ENCODE results near the gene SLC25A51. TPM values are rescaled to one million over a fixed set of nuclear protein-coding genes. Genes with fewer than 3 reads are reported as not detected.

SLC25A51 gene
- total RNA-seq, 1 donor from 2014 or later, result 5.9 TPM

GRCh38 chr9:37927601-37928551 is 23.9 kb upstream of the SLC25A51 start:
- Histone ChIP-seq H3K4me3 (no peak overlapping the region), H3K4me1 (peaks cover 0 to 2% of the 10 kb centered on the region in 2 donors), H3K36me3 (no peaks in the 10 kb centered on the region), H3K27ac (no peak overlapping the region), H3K9me3 (no peaks in the 10 kb centered on the region), H3K27me3 (no peaks in the 10 kb centered on the region)
- TF ChIP-seq CTCF (IDR thresholded peaks at IDR 0.05), result no peak
- DNase-seq (ENCODE audit: low spot score in 2 of 2), result no peak
- intact Hi-C loops (cut with DNase I), result no loop called here

GRCh38 chr9:37927132-37927531 is 23.2 kb upstream of the SLC25A51 start:
- DNase-seq (ENCODE audit: low spot score in 2 of 2), result no peak
- Histone ChIP-seq H3K9me3 (no peaks in the 10 kb centered on the region), H3K4me1 (peaks cover 0 to 2% of the 10 kb centered on the region in 2 donors), H3K36me3 (no peaks in the 10 kb centered on the region), H3K4me3 (no peak overlapping the region), H3K27ac (no peak overlapping the region), H3K27me3 (no peaks in the 10 kb centered on the region)
- no peak for TF ChIP-seq CTCF (IDR thresholded peaks at IDR 0.05)
- intact Hi-C loops (cut with DNase I), result no loop called here

GRCh38 chr9:37926737-37927118 is 22.8 kb upstream of the SLC25A51 start:
- Histone ChIP-seq H3K4me3 (no peak overlapping the region), H3K27me3 (no peaks in the 10 kb centered on the region), H3K36me3 (no peaks in the 10 kb centered on the region), H3K9me3 (no peaks in the 10 kb centered on the region), H3K27ac (no peak overlapping the region), H3K4me1 (peaks cover 0 to 2% of the 10 kb centered on the region in 2 donors)
- DNase-seq (ENCODE audit: low spot score in 2 of 2), result no peak
- no peak for TF ChIP-seq CTCF (IDR thresholded peaks at IDR 0.05)
- intact Hi-C loops (cut with DNase I), result no loop called here

GRCh38 chr9:37925786-37926736 is 22.1 kb upstream of the SLC25A51 start:
- H3K36me3 ChIP-seq, result no peaks in the 10 kb centered on the region
- intact Hi-C loops (cut with DNase I), result no loop called here
- no peak for DNase-seq (ENCODE audit: low spot score in 2 of 2)
- no peak overlapping the region for H3K27ac ChIP-seq
- H3K27me3 ChIP-seq, result no peaks in the 10 kb centered on the region
- H3K9me3 ChIP-seq, result no peaks in the 10 kb centered on the region
- H3K4me3 ChIP-seq, result no peak overlapping the region
- TF ChIP-seq CTCF (IDR thresholded peaks at IDR 0.05), result no peak
- peaks cover 2% of the 10 kb centered on the region in 2 donors for H3K4me1 ChIP-seq

- H3K36me3 ChIP-seq, result no peaks in the 10 kb centered on the region
- no peak for DNase-seq (ENCODE audit: low spot score in 2 of 2)
- TF ChIP-seq CTCF (IDR thresholded peaks at IDR 0.05), result no peak
- H3K4me1 ChIP-seq, result peaks cover 2% of the 10 kb centered on the region in 2 donors
- H3K27ac ChIP-seq, result no peak overlapping the region
- no peak overlapping the region for H3K4me3 ChIP-seq
- no peaks in the 10 kb centered on the region for H3K27me3 ChIP-seq
- intact Hi-C loops (cut with DNase I), result no loop called here
- H3K9me3 ChIP-seq, result no peaks in the 10 kb centered on the region
These were observed 21.1 kb upstream of the SLC25A51 start for GRCh38 chr9:37925006-37925405.
